WTC11 (cell line): ENCODE measurements around the gene SCPEP1. TPM values are rescaled to one million over a fixed set of nuclear protein-coding genes. Genes with fewer than 3 reads are reported as not detected.

ENCODE experiments used
- ATAC-seq: fragments of 200-7000 bp; cut with Tn5 transposase; 2 replicates; pipeline ENCODE4 v1.10.0; 2021; ENCODE audit warnings: mild to moderate bottlenecking, moderate library complexity
- CTCF ChIA-PET: fragments of 300-600 bp; sonication (Branson Sonifier 250); formaldehyde crosslinking; loops from one replicate; lab custom pipeline; 2021; ENCODE audit warnings: antibody characterized with exemption; lab: Charles Lee
- POLR2A ChIA-PET: fragments of 350-600 bp; sonication (Branson Sonifier 250); formaldehyde crosslinking; loops from one replicate; lab custom pipeline; 2021; ENCODE audit warnings: antibody characterized with exemption; lab: Charles Lee
- DNase-seq: peaks from one replicate; pipeline ENCODE4 v3.0.0; 2021; ENCODE audit warnings: low spot score
- H3K27ac Mint-ChIP-seq: 2 replicates; pipeline ENCODE4 v1.8.0; 2021; ENCODE audit warnings: mixed read lengths
- H3K27me3 Mint-ChIP-seq: 2 replicates; pipeline ENCODE4 v1.8.0; 2021; ENCODE audit warnings: low read depth, mild to moderate bottlenecking, moderate library complexity, mixed read lengths
- H3K36me3 Mint-ChIP-seq: 2 replicates; pipeline ENCODE4 v1.8.0; 2021; ENCODE audit warnings: mixed read lengths
- H3K4me1 Mint-ChIP-seq: 2 replicates; pipeline ENCODE4 v1.8.0; 2022; ENCODE audit warnings: mixed read lengths
- H3K4me3 Mint-ChIP-seq: 2 replicates; pipeline ENCODE4 v1.8.0; 2021; ENCODE audit warnings: mild to moderate bottlenecking, moderate library complexity, mixed read lengths
- H3K9me3 Mint-ChIP-seq: 2 replicates; pipeline ENCODE4 v1.8.0; 2021; ENCODE audit warnings: mixed read lengths
- AFF4 ChIP-seq: sonication (generic); formaldehyde crosslinking; IDR thresholded peaks from 2 replicates; pipeline ENCODE4 v1.8.1; 2023; ENCODE audit warnings: mild to moderate bottlenecking, missing genetic modification reagents, borderline replicate concordance
- ATF1 ChIP-seq: sonication (generic); formaldehyde crosslinking; IDR thresholded peaks from 2 replicates; pipeline ENCODE4 v1.8.1; 2023; ENCODE audit warnings: mild to moderate bottlenecking, moderate library complexity, missing genetic modification reagents
- CDX4 ChIP-seq: fragments of 250-450 bp; sonication (Bioruptor Pico); IDR thresholded peaks from 2 replicates; pipeline ENCODE4 v1.9.0; 2021; ENCODE audit warnings: moderate library complexity, mild to moderate bottlenecking, inconsistent platforms, borderline replicate concordance
- CTCF ChIP-seq: fragments of 200-600 bp; IDR thresholded peaks from 2 replicates; pipeline ENCODE4 v1.8.0; 2022; ENCODE audit warnings: antibody characterized with exemption
- E2F4 ChIP-seq: sonication (generic); formaldehyde crosslinking; IDR thresholded peaks from 2 replicates; pipeline ENCODE4 v1.8.1; 2022; ENCODE audit warnings: low read depth, mild to moderate bottlenecking, moderate library complexity, missing genetic modification reagents, borderline replicate concordance
- E2F5 ChIP-seq: sonication (generic); formaldehyde crosslinking; IDR thresholded peaks from 2 replicates; pipeline ENCODE4 v1.8.1; 2022; ENCODE audit warnings: mild to moderate bottlenecking, moderate library complexity, missing genetic modification reagents
- ERG ChIP-seq: fragments of 250-450 bp; sonication (Bioruptor Pico); IDR thresholded peaks from 2 replicates; pipeline ENCODE4 v1.8.0; 2021; ENCODE audit warnings: mild to moderate bottlenecking
- ESRRA ChIP-seq: sonication (generic); formaldehyde crosslinking; IDR thresholded peaks from 2 replicates; pipeline ENCODE4 v1.8.1; 2022; ENCODE audit warnings: mild to moderate bottlenecking, missing genetic modification reagents, borderline replicate concordance
- FOXJ3 ChIP-seq: sonication (generic); formaldehyde crosslinking; IDR thresholded peaks from 2 replicates; pipeline ENCODE4 v1.9.0; 2021; ENCODE audit warnings: missing genetic modification reagents, mild to moderate bottlenecking, borderline replicate concordance
- GABPB1 ChIP-seq: sonication (generic); formaldehyde crosslinking; IDR thresholded peaks from 2 replicates; pipeline ENCODE4 v1.8.1; 2023; ENCODE audit warnings: mild to moderate bottlenecking, missing genetic modification reagents
- HMGA2 ChIP-seq: fragments of 250-450 bp; sonication (Bioruptor Pico); IDR thresholded peaks from 2 replicates; pipeline ENCODE4 v1.4.0; 2021; ENCODE audit warnings: mild to moderate bottlenecking, moderate library complexity
- MAX ChIP-seq: sonication (generic); formaldehyde crosslinking; IDR thresholded peaks from 2 replicates; pipeline ENCODE4 v1.8.0; 2022; ENCODE audit warnings: mild to moderate bottlenecking, missing genetic modification reagents
- MXD4 ChIP-seq: fragments of 250-450 bp; sonication (Bioruptor Pico); IDR thresholded peaks from 2 replicates; pipeline ENCODE4 v1.8.0; 2021; ENCODE audit warnings: mild to moderate bottlenecking, moderate library complexity, borderline replicate concordance
- NR1H2 ChIP-seq: sonication (generic); formaldehyde crosslinking; IDR thresholded peaks from 2 replicates; pipeline ENCODE4 v1.9.0; 2021; ENCODE audit warnings: mild to moderate bottlenecking, moderate library complexity, missing genetic modification reagents
- PRDM15 ChIP-seq: sonication (generic); formaldehyde crosslinking; IDR thresholded peaks from 2 replicates; pipeline ENCODE4 v1.8.0; 2022; ENCODE audit warnings: missing genetic modification reagents
- ZNF219 ChIP-seq: sonication (generic); formaldehyde crosslinking; IDR thresholded peaks from 2 replicates; pipeline ENCODE4 v1.8.0; 2023; ENCODE audit warnings: missing genetic modification reagents, mild to moderate bottlenecking, borderline replicate concordance
- ZNF396 ChIP-seq: fragments of 250-450 bp; sonication (Bioruptor Pico); IDR thresholded peaks from 2 replicates; pipeline ENCODE4 v1.8.0; 2021; ENCODE audit warnings: mild to moderate bottlenecking, moderate library complexity, borderline replicate concordance
- total RNA-seq: library from RNA; stranded (reverse); gene quantifications from 3 replicates; pipeline ENCODE4 v1.2.3, GENCODE V29; 2021

The SCPEP1 gene
- total RNA-seq, 1 experiment from 2014 or later, result 49.3 TPM

GRCh38 chr17:56948491-56948890 lies 29.4 kb upstream of the SCPEP1 start (continued):
- no peak for TF ChIP-seq E2F5 (CRISPR knock-in tag)

GRCh38 chr17:56949595-56949994 lies 28.3 kb upstream of the SCPEP1 start:
- ATAC-seq, result no peak
- Mint-ChIP-seq H3K27me3 (no peaks in the 10 kb centered on the region), H3K27ac (no peak overlapping the region), H3K9me3 (no peaks in the 10 kb centered on the region), H3K4me3 (no peak overlapping the region), H3K36me3 (peaks cover 48% of the 10 kb centered on the region), H3K4me1 (no peaks in the 10 kb centered on the region)
- DNase-seq, result no peak
- ChIA-PET POLR2A (no interaction called here), CTCF (no interaction called here)
- no peak for TF ChIP-seq PRDM15 (CRISPR knock-in tag)
- no peak for TF ChIP-seq ATF1 (CRISPR knock-in tag)
- no peak for TF ChIP-seq ZNF219 (CRISPR knock-in tag)
- no peak for TF ChIP-seq ZNF396 (CRISPR knock-in tag)
- no peak for TF ChIP-seq NR1H2 (CRISPR knock-in tag)
- no peak for TF ChIP-seq AFF4 (CRISPR knock-in tag)
- no peak for TF ChIP-seq FOXJ3
- no peak for TF ChIP-seq ESRRA (CRISPR knock-in tag)
- TF ChIP-seq CDX4 (CRISPR knock-in tag), result no peak
- TF ChIP-seq E2F4, result no peak
- TF ChIP-seq HMGA2, result no peak
- no peak for TF ChIP-seq ERG (CRISPR knock-in tag)
- TF ChIP-seq CTCF, result no peak
- TF ChIP-seq GABPB1 (CRISPR knock-in tag), result no peak
- no peak for TF ChIP-seq MAX (CRISPR knock-in tag)
- no peak for TF ChIP-seq MXD4 (CRISPR knock-in tag)
